ENCODE measurements around the gene DDX31. TPM values are rescaled to one million over a fixed set of nuclear protein-coding genes. Genes with fewer than 3 reads are reported as not detected.
"Not testable (repeated sequence)": the region's sequence is repeated elsewhere in the genome, so short reads cannot be mapped to it uniquely, and the experiment has no call there.

DDX31 gene
- polyA plus RNA-seq (ENCODE audit: insufficient read length in 3 of 3) = 10 to 100 TPM; 15.6 to 17.4 (median 17.3) TPM

GRCh38 chr9:132669698-132670456 lies at the start of gene DDX31:
Gene DDX31 (minus strand): TSS chr9:132669983. CDS start chr9:132669934, 49 bp downstream.
- peak; percentile 68 to 77 (median 73) for DNase-seq (ENCODE audit: low read depth in 3 of 3, low spot score in 2 of 3)

GRCh38 chr9:132718381-132718928 lies 48.7 kb upstream of the DDX31 start:
- DNase-seq (ENCODE audit: low read depth in 3 of 3, low spot score in 2 of 3) = not testable (repeated sequence)

GRCh38 chr9:132717326-132717945 lies 47.7 kb upstream of the DDX31 start:
- no peak for DNase-seq (ENCODE audit: low read depth in 3 of 3, low spot score in 2 of 3)

- no peak for DNase-seq (ENCODE audit: low read depth in 3 of 3, low spot score in 2 of 3)
Measured at GRCh38 chr9:132716007-132716406, 46.2 kb upstream of the DDX31 start.

GRCh38 chr9:132712753-132713152 lies 43.0 kb upstream of the DDX31 start:
- no peak for DNase-seq (ENCODE audit: low read depth in 3 of 3, low spot score in 2 of 3)

GRCh38 chr9:132711846-132712245 lies 42.1 kb upstream of the DDX31 start:
- no peak for DNase-seq (ENCODE audit: low read depth in 3 of 3, low spot score in 2 of 3)

- DNase-seq (ENCODE audit: low read depth in 3 of 3, low spot score in 2 of 3) = not testable (repeated sequence)
Measured at GRCh38 chr9:132711152-132711551, 41.4 kb upstream of the DDX31 start.

- no peak for DNase-seq (ENCODE audit: low read depth in 3 of 3, low spot score in 2 of 3)
Measured at GRCh38 chr9:132710333-132710732, 40.5 kb upstream of the DDX31 start.

GRCh38 chr9:132708769-132709430 lies 39.1 kb upstream of the DDX31 start:
- no peak for DNase-seq (ENCODE audit: low read depth in 3 of 3, low spot score in 2 of 3)

GRCh38 chr9:132708239-132708638 lies 38.5 kb upstream of the DDX31 start:
- no peak for DNase-seq (ENCODE audit: low read depth in 3 of 3, low spot score in 2 of 3)

- no peak for DNase-seq (ENCODE audit: low read depth in 3 of 3, low spot score in 2 of 3)
Measured at GRCh38 chr9:132703336-132703735, 33.6 kb upstream of the DDX31 start.

GRCh38 chr9:132702254-132702653 lies 32.5 kb upstream of the DDX31 start:
- DNase-seq (ENCODE audit: low read depth in 3 of 3, low spot score in 2 of 3) = no peak

GRCh38 chr9:132699956-132700355 lies 30.2 kb upstream of the DDX31 start:
- peak in 2 of 3 donors; percentile 15 to 19 for DNase-seq (ENCODE audit: low read depth in 3 of 3, low spot score in 2 of 3)

GRCh38 chr9:132698989-132699388 lies 29.2 kb upstream of the DDX31 start:
- no peak for DNase-seq (ENCODE audit: low read depth in 3 of 3, low spot score in 2 of 3)

- DNase-seq (ENCODE audit: low read depth in 3 of 3, low spot score in 2 of 3) = no peak
Measured at GRCh38 chr9:132697230-132697629, 27.4 kb upstream of the DDX31 start.

- no peak for DNase-seq (ENCODE audit: low read depth in 3 of 3, low spot score in 2 of 3)
Measured at GRCh38 chr9:132694144-132694543, 24.4 kb upstream of the DDX31 start.

- DNase-seq (ENCODE audit: low read depth in 3 of 3, low spot score in 2 of 3) = no peak
Measured at GRCh38 chr9:132690696-132691095, 20.9 kb upstream of the DDX31 start.

GRCh38 chr9:132683873-132684272 lies 14.1 kb upstream of the DDX31 start:
- no peak for DNase-seq (ENCODE audit: low read depth in 3 of 3, low spot score in 2 of 3)

GRCh38 chr9:132681561-132681960 lies 11.8 kb upstream of the DDX31 start:
- DNase-seq (ENCODE audit: low read depth in 3 of 3, low spot score in 2 of 3) = no peak

GRCh38 chr9:132679946-132680625 lies 10.3 kb upstream of the DDX31 start:
- no peak for DNase-seq (ENCODE audit: low read depth in 3 of 3, low spot score in 2 of 3)

- DNase-seq (ENCODE audit: low read depth in 3 of 3, low spot score in 2 of 3) = no peak
Measured at GRCh38 chr9:132677976-132678375, 8.2 kb upstream of the DDX31 start.
